AG09319 (cell line): ENCODE results near the gene SCN1B.
A peak's percentile ranks its signal among the peaks of the same experiment; 100 is the strongest.

Experiments
- DNase-seq: peaks from one replicate; pipeline ENCODE4 v3.0.0-alpha.2; 2010; ENCODE audit warnings: low read depth; ENCODE audit errors: extremely low read depth
- TF ChIP-seq, protein P1 (sequence below): IDR thresholded peaks from 2 replicates; pipeline ENCODE4 v1.5.1; 2011; ENCODE audit warnings: low read depth, mild to moderate bottlenecking, inconsistent platforms, low read length, moderate library complexity

The SCN1B gene

DNA sequence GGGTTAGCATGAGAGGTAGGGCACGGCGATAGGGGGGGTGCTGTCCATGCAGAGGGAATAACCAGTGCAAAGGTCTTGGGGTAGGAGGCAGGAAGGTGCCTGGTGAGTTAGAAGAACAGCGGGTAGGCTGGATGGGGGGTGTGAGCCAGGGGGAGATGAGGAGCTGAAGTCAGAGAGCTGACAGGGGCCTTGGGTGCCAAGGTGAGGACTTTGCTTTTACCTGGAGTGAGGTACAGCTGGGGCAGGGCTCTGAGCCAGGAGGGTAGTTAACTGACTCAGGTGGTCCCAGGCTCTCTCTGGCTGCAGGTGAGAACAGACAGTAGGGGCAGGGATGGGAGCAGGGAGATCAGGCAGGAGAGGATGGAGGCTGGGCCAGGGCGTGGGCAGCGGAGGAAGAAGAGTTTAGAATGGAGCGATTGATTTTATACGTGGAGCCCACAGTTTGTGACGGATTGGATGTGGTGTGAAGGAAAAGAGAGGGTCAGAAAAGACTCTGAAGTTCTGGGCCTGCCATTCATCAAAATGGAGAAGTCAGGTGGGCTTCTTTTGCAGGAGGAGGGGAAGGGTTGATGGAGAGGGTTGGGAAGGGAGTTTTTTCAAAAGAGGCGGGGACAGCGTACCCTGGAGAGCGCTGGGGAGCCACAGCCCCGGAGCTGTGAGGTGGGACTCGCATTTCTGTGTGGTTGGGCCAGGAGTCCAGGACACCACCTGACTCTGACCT, 31.3 kb upstream of the SCN1B start:
- DNase-seq = no peak
- TF ChIP-seq, protein P1, sequence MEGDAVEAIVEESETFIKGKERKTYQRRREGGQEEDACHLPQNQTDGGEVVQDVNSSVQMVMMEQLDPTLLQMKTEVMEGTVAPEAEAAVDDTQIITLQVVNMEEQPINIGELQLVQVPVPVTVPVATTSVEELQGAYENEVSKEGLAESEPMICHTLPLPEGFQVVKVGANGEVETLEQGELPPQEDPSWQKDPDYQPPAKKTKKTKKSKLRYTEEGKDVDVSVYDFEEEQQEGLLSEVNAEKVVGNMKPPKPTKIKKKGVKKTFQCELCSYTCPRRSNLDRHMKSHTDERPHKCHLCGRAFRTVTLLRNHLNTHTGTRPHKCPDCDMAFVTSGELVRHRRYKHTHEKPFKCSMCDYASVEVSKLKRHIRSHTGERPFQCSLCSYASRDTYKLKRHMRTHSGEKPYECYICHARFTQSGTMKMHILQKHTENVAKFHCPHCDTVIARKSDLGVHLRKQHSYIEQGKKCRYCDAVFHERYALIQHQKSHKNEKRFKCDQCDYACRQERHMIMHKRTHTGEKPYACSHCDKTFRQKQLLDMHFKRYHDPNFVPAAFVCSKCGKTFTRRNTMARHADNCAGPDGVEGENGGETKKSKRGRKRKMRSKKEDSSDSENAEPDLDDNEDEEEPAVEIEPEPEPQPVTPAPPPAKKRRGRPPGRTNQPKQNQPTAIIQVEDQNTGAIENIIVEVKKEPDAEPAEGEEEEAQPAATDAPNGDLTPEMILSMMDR = no peak

- TF ChIP-seq, protein P1 = no peak
- peak; percentile 70 for DNase-seq
Measured at GRCh38 chr19:34999498-35000337, 30.6 kb upstream of the SCN1B start, which contains the start of gene GRAMD1A. TSS of gene GRAMD1A (plus strand) at chr19:35000323. CDS start at chr19:35000479, 156 bp downstream.

GRCh38 chr19:35000338-35000646, 30.0 kb upstream of the SCN1B start:
- TF ChIP-seq, protein P1 = no peak
- DNase-seq = no peak

- DNase-seq = no peak
- TF ChIP-seq, protein P1 = no peak
Measured at GRCh38 chr19:35000647-35001501, 29.4 kb upstream of the SCN1B start.

GRCh38 chr19:35002037-35002535, 28.2 kb upstream of the SCN1B start:
- TF ChIP-seq, protein P1 = no peak

DNA sequence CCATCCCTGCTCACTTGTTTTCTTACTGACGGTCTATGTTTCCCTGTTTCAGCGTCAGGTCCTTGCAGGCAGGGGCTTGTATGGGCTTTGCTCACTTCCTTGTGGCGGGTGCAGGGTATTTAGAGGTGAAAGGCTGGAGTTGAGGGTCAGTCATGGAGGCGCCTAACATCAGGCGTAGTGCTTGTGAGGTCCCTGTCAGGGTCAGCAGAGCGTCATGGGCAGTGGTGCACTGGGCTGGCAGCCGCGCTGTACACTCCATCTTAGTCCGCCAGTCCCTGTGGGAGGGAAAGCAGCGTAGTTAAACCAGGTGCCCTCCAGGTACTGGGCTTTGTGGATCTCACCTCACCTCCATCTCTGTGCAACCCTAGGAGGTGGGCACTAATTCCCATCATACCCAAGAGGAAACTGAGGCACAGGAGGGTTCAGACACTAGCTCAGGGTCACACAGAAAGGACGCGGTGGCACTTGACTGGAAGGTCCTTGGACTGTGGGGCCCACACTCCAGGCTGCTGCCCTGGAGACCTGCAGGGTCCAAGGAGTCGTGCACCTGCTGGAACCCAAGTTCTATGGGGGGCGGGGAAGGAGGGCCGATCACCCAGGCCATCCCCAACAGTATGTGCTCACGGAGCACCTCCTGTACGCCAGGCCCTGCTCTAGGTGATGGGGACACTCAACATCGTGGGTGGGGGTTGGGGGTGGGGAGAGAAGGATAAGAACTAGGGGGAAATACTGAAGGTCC, 25.6 kb upstream of the SCN1B start:
- TF ChIP-seq, protein P1 = no peak

More at GRCh38 chr19:35002037-35002535, 28.2 kb upstream of the SCN1B start:
- DNase-seq = no peak

More for the DNA sequence above, 25.6 kb upstream of the SCN1B start:
- no peak for DNase-seq
